DMS114 treated with DMSO at 0.1 percent for 48 hours (cell line): ENCODE measurements around the gene OR4L1.
"Not testable (repeated sequence)": the region's sequence is repeated elsewhere in the genome, so short reads cannot be mapped to it uniquely, and the experiment has no call there.

Experiments
- DNase-seq: peaks from one replicate; lab custom pipeline; 2025; ENCODE audit not compliant: unreplicated experiment; lab: John Stamatoyannopoulos, UW

The OR4L1 gene, protein sequence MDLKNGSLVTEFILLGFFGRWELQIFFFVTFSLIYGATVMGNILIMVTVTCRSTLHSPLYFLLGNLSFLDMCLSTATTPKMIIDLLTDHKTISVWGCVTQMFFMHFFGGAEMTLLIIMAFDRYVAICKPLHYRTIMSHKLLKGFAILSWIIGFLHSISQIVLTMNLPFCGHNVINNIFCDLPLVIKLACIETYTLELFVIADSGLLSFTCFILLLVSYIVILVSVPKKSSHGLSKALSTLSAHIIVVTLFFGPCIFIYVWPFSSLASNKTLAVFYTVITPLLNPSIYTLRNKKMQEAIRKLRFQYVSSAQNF

DNA sequence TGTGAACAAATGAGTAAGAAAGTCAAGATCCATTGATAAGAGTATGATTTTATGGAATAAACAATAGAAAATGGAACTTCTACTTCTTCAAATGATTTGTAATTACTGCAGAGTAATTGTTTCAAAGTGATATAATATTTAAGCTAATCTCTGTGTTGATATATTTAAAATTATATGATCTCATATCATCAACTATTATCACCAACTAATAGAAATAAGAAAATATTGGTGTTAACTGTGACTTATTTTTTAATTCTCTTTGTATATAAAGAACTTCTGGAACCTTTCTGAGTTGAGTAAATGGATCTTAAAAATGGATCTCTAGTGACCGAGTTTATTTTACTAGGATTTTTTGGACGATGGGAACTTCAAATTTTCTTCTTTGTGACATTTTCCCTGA is at the start of gene OR4L1:
TSS of gene OR4L1 (plus strand) at position 301 of the 400 bp plus-strand sequence. CDS start at position 301, 0 bp downstream.
- DNase-seq, result no peak

DNA sequence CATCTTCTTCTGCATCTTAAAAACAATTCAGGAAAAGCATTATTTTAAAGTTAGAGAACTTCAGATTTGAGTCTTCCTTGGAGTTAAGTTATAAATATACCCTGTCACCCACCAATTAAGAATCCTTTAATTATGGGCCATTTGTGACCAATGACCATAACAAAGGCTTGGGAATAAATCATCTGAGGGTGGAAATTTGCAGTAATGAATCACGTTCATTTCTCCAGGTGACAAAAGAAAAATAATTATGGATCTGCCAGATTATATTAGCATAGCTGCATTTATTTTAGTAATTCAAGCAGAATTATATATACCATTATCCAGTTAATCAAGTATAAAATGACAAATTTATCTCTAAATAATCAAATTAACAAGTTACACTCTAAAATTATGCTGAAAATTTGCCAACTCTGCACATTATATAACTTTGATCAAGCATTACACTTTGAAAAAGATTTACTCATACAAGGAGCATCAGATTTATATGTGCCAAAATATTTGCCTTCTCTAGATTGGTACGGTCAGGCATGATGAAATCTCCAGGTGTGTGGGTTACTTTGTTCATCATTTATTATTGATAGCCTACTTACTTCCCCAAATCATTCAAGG is 40.5 kb upstream of the OR4L1 start, which contains the start of gene OR4K14:
TSS of gene OR4K14 (minus strand) at position 51 of the 609 bp plus-strand sequence. CDS start 4,114 bp downstream, outside the sequence.
- no peak for DNase-seq

GRCh38 chr14:20031058-20031457 is 28.8 kb upstream of the OR4L1 start:
- no peak for DNase-seq

DNA sequence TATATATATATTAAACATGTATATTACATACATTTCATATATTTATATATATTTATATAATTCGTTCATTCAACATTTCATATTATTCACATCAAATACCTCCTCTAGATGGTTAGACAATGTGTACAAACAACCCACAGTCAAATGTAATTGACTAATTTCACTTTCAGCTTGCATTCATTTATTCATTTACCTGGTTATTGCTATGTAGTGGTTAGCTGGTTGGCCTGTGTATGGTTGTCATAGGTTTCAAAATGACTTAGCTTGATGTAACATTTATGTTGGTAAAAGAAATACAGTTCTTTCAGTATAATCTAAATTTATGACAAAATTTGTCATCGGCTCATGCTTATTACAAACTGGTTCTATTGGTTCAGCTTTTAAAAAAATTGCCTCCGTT is 24.4 kb upstream of the OR4L1 start:
- DNase-seq, result no peak

GRCh38 chr14:20035938-20036337 is 23.9 kb upstream of the OR4L1 start, which contains the start of gene OR4K13:
Gene OR4K13 (minus strand): TSS chr14:20036038. CDS start chr14:20034758, 1,280 bp downstream.
- no peak for DNase-seq

DNA sequence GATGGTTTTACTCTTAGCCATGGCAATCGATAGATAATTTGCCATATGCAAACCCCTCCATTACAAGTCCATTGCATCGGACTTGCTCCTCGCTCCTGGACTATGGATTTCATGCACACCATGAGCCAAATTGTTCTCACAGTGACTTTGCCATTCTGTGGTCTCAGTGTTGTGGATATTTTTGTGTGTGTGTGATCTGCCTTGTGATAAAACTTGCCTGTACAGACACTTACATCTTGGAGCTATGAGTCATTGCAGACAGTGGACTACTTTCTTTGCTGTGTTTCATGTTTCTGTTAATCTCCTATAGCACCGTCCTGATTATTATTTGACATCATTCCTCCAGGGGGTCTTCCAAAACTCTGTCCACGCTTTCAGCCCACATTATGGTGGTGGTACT is 15.6 kb upstream of the OR4L1 start:
- DNase-seq, result no peak

GRCh38 chr14:20048202-20048601 is 11.6 kb upstream of the OR4L1 start:
- DNase-seq, result no peak

DNA sequence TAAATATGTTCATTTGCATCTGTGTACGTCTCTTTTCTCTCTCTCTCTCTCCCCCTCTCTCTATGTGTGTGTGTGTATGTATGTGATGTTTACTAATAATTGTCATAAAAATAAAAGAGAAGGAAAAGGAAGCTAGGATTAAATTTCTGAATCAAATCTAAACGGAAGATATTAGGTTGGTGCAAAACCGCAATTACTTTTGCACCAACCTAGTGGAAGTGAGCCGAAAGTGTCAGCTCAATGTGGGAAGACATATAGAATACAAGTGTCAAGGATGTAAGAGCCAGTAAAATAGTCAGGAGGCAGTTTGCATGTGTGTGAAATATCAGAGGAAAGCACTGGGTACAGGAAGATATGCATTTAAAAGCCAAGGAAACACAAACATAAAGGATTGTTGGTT is 32.2 kb downstream of the OR4L1 start:
- DNase-seq, result no peak

DNA sequence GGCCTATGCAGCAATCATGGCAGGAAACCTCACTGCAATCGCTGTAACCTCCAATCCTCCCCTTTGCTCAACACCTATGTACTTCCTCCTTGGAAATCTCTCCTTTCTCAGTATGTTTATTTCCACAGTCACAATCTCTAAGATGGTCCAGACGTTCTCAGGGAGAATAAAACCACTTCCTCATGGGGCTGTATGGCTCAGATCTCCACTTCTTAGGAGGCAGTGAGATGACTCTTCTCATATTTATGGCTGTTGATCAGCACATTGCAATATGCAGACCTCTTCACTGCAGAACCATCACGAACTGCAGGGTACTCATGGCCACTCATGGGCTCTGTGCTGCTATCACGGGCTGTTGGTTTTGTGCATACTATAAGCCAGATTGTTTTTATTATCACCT is 33.6 kb downstream of the OR4L1 start:
- DNase-seq, result no peak

DNA sequence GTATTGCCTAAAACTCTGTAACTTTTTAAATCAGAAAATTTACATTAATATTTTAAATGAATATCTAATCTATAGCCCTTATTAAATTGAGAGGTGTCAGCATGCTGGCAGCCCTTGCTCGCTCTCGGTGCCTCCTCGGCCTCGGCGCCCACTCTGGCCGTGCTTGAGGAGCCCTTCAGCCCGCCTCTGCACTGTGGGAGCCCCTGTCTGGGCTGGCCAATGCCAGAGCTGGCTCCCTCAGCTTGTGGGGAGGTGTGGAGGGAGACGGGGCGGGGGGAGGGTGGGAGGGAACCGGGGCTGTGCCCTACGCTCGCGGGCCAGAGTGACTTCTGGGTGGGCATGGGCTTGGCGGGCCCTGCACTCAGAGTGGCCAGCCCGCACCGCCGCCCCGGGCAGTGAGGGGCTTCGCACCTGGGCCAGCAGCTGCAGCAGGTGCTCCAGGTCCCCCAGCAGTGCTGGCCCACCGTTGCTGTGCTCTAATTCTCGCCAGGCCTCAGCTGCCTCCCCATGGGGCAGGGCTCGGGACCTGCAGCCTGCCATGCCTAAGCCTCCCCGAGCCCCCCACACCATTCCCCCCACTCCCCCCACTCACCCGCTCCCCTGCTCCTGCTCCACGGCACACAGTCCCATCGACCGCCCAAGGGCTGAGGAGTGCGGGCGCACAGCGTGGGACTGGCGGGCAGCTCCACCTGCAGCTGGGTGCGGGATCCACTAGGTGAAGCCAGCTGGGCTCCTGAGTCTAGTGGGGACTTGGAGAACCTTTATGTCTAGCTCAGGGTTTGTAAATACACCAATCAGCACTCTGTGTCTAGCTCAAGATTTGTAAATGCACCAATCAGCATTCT is 39.3 kb downstream of the OR4L1 start:
- DNase-seq, result not testable (repeated sequence)

DNA sequence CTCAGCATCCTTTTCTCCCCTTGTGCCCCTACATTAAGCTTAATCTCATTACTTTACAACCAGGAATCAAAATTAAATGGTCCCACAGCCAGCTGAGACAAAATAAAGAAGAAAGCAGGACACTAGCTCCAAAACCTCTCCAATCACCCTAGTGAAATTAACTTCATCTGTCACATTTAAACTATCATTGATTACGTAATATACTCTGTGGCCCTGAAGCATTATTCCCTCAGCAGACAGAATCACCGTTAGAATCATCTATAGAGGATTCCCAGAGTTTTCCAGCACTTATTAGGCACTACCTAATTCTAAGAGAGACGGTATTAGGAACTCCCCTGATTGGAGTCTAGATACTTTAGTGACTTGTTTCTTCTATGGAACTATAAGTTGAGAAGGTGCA is 50.6 kb downstream of the OR4L1 start, which contains the start of gene OR4K17:
TSS of gene OR4K17 (plus strand) at position 302 of the 400 bp plus-strand sequence. CDS start 6,761 bp downstream, outside the sequence.
- DNase-seq, result no peak
